ENCODE data around the gene ASAP2. TPM values are rescaled to one million over a fixed set of nuclear protein-coding genes. Genes with fewer than 3 reads are reported as not detected.
"Not testable (repeated sequence)": the region's sequence is repeated elsewhere in the genome, so short reads cannot be mapped to it uniquely, and the experiment has no call there.

ASAP2 gene
- total RNA-seq, 1 experiment from 2014 or later: 46.7 TPM

GRCh38 chr2:9250091-9250490, 43.5 kb downstream of the ASAP2 start:
- DNase-seq (ENCODE audit: low read depth): peak; percentile 55

- peak; percentile 48 for DNase-seq (ENCODE audit: low read depth)
These were observed 44.0 kb downstream of the ASAP2 start for GRCh38 chr2:9250498-9251153.

GRCh38 chr2:9251154-9252001, 44.8 kb downstream of the ASAP2 start:
- peak; percentile 99 for DNase-seq (ENCODE audit: low read depth)

GRCh38 chr2:9252002-9252357, 45.4 kb downstream of the ASAP2 start:
- DNase-seq (ENCODE audit: low read depth): peak; percentile 90

- DNase-seq (ENCODE audit: low read depth): no peak
These were observed 48.8 kb downstream of the ASAP2 start for GRCh38 chr2:9255416-9255815.

- DNase-seq (ENCODE audit: low read depth): no peak
These were observed 49.5 kb downstream of the ASAP2 start for GRCh38 chr2:9256147-9256546.

- DNase-seq (ENCODE audit: low read depth): peak; percentile 38
These were observed 50.0 kb downstream of the ASAP2 start for GRCh38 chr2:9256570-9257043.

GRCh38 chr2:9258501-9258900, 51.9 kb downstream of the ASAP2 start:
- DNase-seq (ENCODE audit: low read depth): peak; percentile 41

GRCh38 chr2:9258953-9259399, 52.4 kb downstream of the ASAP2 start:
- no peak for DNase-seq (ENCODE audit: low read depth)

- no peak for DNase-seq (ENCODE audit: low read depth)
These were observed 53.9 kb downstream of the ASAP2 start for GRCh38 chr2:9260464-9260918.

GRCh38 chr2:9261231-9261883, 54.7 kb downstream of the ASAP2 start:
- no peak for DNase-seq (ENCODE audit: low read depth)

- peak; percentile 37 for DNase-seq (ENCODE audit: low read depth)
These were observed 56.1 kb downstream of the ASAP2 start for GRCh38 chr2:9262671-9263171.

- no peak for DNase-seq (ENCODE audit: low read depth)
These were observed 56.8 kb downstream of the ASAP2 start for GRCh38 chr2:9263428-9263827.

- no peak for DNase-seq (ENCODE audit: low read depth)
These were observed 57.7 kb downstream of the ASAP2 start for GRCh38 chr2:9264301-9264700.

GRCh38 chr2:9266711-9267110, 60.1 kb downstream of the ASAP2 start:
- DNase-seq (ENCODE audit: low read depth): peak; percentile 73

GRCh38 chr2:9267286-9267685, 60.7 kb downstream of the ASAP2 start:
- DNase-seq (ENCODE audit: low read depth): not testable (repeated sequence)

GRCh38 chr2:9268301-9269080, 61.9 kb downstream of the ASAP2 start:
- no peak for DNase-seq (ENCODE audit: low read depth)

- no peak for DNase-seq (ENCODE audit: low read depth)
These were observed 62.7 kb downstream of the ASAP2 start for GRCh38 chr2:9269295-9269694.

GRCh38 chr2:9269695-9270360, 63.2 kb downstream of the ASAP2 start:
- no peak for DNase-seq (ENCODE audit: low read depth)

GRCh38 chr2:9271091-9271490, 64.5 kb downstream of the ASAP2 start:
- no peak for DNase-seq (ENCODE audit: low read depth)

- DNase-seq (ENCODE audit: low read depth): no peak
These were observed 65.1 kb downstream of the ASAP2 start for GRCh38 chr2:9271691-9272090.
